IMR-90 (cell line): Measurements from ENCODE around the gene TCP11L1. TPM values are rescaled to one million over a fixed set of nuclear protein-coding genes. Genes with fewer than 3 reads are reported as not detected.

ENCODE experiments used
- ATAC-seq: fragments of 200-7000 bp; cut with Tn5 transposase; 2 replicates; pipeline ENCODE4 v1.9.1; 2020; ENCODE audit warnings: low read depth, mild to moderate bottlenecking, moderate library complexity
- BruUV-seq: library from RNA; stranded (reverse); fragments of 400-500 nt; replicated peaks from 2 replicates; lab custom pipeline; 2021; lab: Mats Ljungman, UMichigan
- CTCF ChIA-PET: fragments of 300-600 bp; formaldehyde crosslinking; extraction: SDS; loops from one replicate; lab custom pipeline; 2021; ENCODE audit warnings: antibody characterized with exemption; lab: Yijun Ruan, JAX
- POLR2A ChIA-PET: fragments of 300-600 bp; sonication (Branson Sonifier 250); formaldehyde crosslinking; loops from one replicate; lab custom pipeline; 2022; ENCODE audit warnings: antibody characterized with exemption; ENCODE audit not compliant: unreplicated experiment; lab: Charles Lee
- DNase-seq: peaks from one replicate; pipeline ENCODE4 v3.0.0; 2013
- H2AFZ ChIP-seq: replicated peaks from 2 replicates; pipeline ENCODE3; 2013; ENCODE audit warnings: low read length, mild to moderate bottlenecking; ENCODE audit not compliant: poor library complexity
- H2AK5ac ChIP-seq: 2 replicates; pipeline ENCODE4 v1.6.1; 2013; ENCODE audit warnings: low read depth, low read length, inconsistent platforms
- H2AK9ac ChIP-seq: replicated peaks from 2 replicates; pipeline ENCODE3; 2013; ENCODE audit warnings: mild to moderate bottlenecking, low read depth, low read length, moderate library complexity; ENCODE audit not compliant: poor library complexity
- H2BK120ac ChIP-seq: 2 replicates; pipeline ENCODE4 v1.6.1; 2013; ENCODE audit warnings: low read depth, low read length, inconsistent platforms
- H2BK15ac ChIP-seq: 3 replicates; pipeline ENCODE4 v1.6.1; 2013; ENCODE audit warnings: low read depth, low read length, inconsistent platforms
- H2BK20ac ChIP-seq: 2 replicates; pipeline ENCODE4 v1.6.1; 2013; ENCODE audit warnings: low read depth, mild to moderate bottlenecking, inconsistent platforms, low read length, moderate library complexity
- H2BK5ac ChIP-seq: 2 replicates; pipeline ENCODE4 v1.6.1; 2013; ENCODE audit warnings: mild to moderate bottlenecking, low read depth, low read length, inconsistent platforms; ENCODE audit not compliant: poor library complexity, severe bottlenecking
- H3K14ac ChIP-seq: replicated peaks from 2 replicates; pipeline ENCODE4 v1.6.1; 2013; ENCODE audit warnings: low read depth, low read length, inconsistent platforms
- H3K18ac ChIP-seq: 2 replicates; pipeline ENCODE4 v1.6.1; 2013; ENCODE audit warnings: low read depth, low read length, control low read depth
- H3K23ac ChIP-seq: 2 replicates; pipeline ENCODE4 v1.6.1; 2013; ENCODE audit warnings: low read depth, low read length, inconsistent platforms
- H3K27ac ChIP-seq: 2 replicates; pipeline ENCODE4 v1.5.1; 2013; ENCODE audit warnings: mild to moderate bottlenecking, control low read depth, low read length; ENCODE audit not compliant: insufficient read depth
- H3K27me3 ChIP-seq: 2 replicates; pipeline ENCODE4 v1.6.1; 2013; ENCODE audit warnings: low read length; ENCODE audit not compliant: control insufficient read depth, insufficient read depth
- H3K36me3 ChIP-seq: 2 replicates; pipeline ENCODE4 v1.6.1; 2013; ENCODE audit warnings: low read length, mixed read lengths; ENCODE audit not compliant: control insufficient read depth, insufficient read depth
- H3K4ac ChIP-seq: 2 replicates; pipeline ENCODE4 v1.6.1; 2013; ENCODE audit warnings: low read depth, low read length, inconsistent platforms
- H3K4me1 ChIP-seq: 2 replicates; pipeline ENCODE4 v1.6.1; 2013; ENCODE audit warnings: low read length, mixed read lengths; ENCODE audit not compliant: control insufficient read depth, insufficient read depth
- H3K4me2 ChIP-seq: 2 replicates; pipeline ENCODE4 v1.6.1; 2013; ENCODE audit warnings: low read depth, mild to moderate bottlenecking, control low read depth, low read length, moderate library complexity
- H3K4me3 ChIP-seq: 2 replicates; pipeline ENCODE4 v1.5.1; 2013; ENCODE audit warnings: low read depth, mild to moderate bottlenecking, control low read depth, low read length, moderate library complexity; ENCODE audit not compliant: insufficient read depth
- H3K56ac ChIP-seq: 2 replicates; pipeline ENCODE4 v1.6.1; 2013; ENCODE audit warnings: low read length, inconsistent platforms; ENCODE audit not compliant: insufficient read depth; ENCODE audit errors: extremely low read depth
- H3K79me1 ChIP-seq, 2 experiments: 2 replicates each; pipeline ENCODE4 v1.6.1; 2013; ENCODE audit warnings: low read length in 2 of 2, inconsistent platforms in 1 of 2, low read depth in 1 of 2
- H3K9ac ChIP-seq: 2 replicates; pipeline ENCODE4 v1.6.1; 2013; ENCODE audit warnings: low read depth, low read length, control low read depth
- H3K9me1 ChIP-seq: 2 replicates; pipeline ENCODE4 v1.6.1; 2013; ENCODE audit warnings: low read length, inconsistent platforms; ENCODE audit not compliant: insufficient read depth
- H3K9me3 ChIP-seq: 2 replicates; pipeline ENCODE4 v1.6.1; 2013; ENCODE audit warnings: low read length; ENCODE audit not compliant: control insufficient read depth, insufficient read depth
- H4K20me1 ChIP-seq: 2 replicates; pipeline ENCODE4 v1.6.1; 2013; ENCODE audit warnings: low read length, inconsistent platforms; ENCODE audit not compliant: insufficient read depth
- H4K5ac ChIP-seq: 2 replicates; pipeline ENCODE4 v1.6.1; 2013; ENCODE audit warnings: mild to moderate bottlenecking, low read depth, low read length, control low read depth
- H4K8ac ChIP-seq, 2 experiments: 2 replicates each; pipeline ENCODE4 v1.6.1; 2013; ENCODE audit warnings: low read depth in 2 of 2, low read length in 2 of 2, control low read depth in 1 of 2, inconsistent platforms in 1 of 2
- H4K91ac ChIP-seq: 2 replicates; pipeline ENCODE4 v1.6.1; 2013; ENCODE audit warnings: low read depth, low read length, inconsistent platforms; ENCODE audit not compliant: insufficient read depth
- CEBPB ChIP-seq: IDR thresholded peaks from 2 replicates; pipeline ENCODE4 v1.6.1; 2012; ENCODE audit warnings: low read depth, low read length, improper control_type of control experiment
- CHD1 ChIP-seq: IDR thresholded peaks from 2 replicates; pipeline ENCODE4 v1.6.1; 2012; ENCODE audit warnings: low read depth, low read length, improper control_type of control experiment
- FOS ChIP-seq: fragments of 150-350 bp; IDR thresholded peaks from 2 replicates; pipeline ENCODE4 v1.6.1; 2016; ENCODE audit warnings: low read depth, low read length
- MAZ ChIP-seq: IDR thresholded peaks from 2 replicates; pipeline ENCODE4 v1.6.1; 2012; ENCODE audit warnings: low read depth, mild to moderate bottlenecking, low read length, improper control_type of control experiment, moderate library complexity, borderline replicate concordance
- MXI1 ChIP-seq: IDR thresholded peaks from 2 replicates; pipeline ENCODE4 v1.6.1; 2012; ENCODE audit warnings: low read depth, mild to moderate bottlenecking, low read length, moderate library complexity, borderline replicate concordance
- NFE2L2 ChIP-seq: fragments of 150-350 bp; IDR thresholded peaks from 2 replicates; pipeline ENCODE4 v1.6.1; 2016; ENCODE audit warnings: low read depth, mild to moderate bottlenecking, low read length
- POLR2A ChIP-seq: IDR thresholded peaks from 2 replicates; pipeline ENCODE4 v1.6.1; 2012; ENCODE audit warnings: mild to moderate bottlenecking, low read depth, low read length
- RCOR1 ChIP-seq: IDR thresholded peaks from 2 replicates; pipeline ENCODE4 v1.6.1; 2012; ENCODE audit warnings: mild to moderate bottlenecking, low read length, improper control_type of control experiment; ENCODE audit not compliant: insufficient replicate concordance
- RFX5 ChIP-seq: IDR thresholded peaks from 2 replicates; pipeline ENCODE4 v1.8.0; 2012; ENCODE audit warnings: low read depth, mild to moderate bottlenecking, low read length, moderate library complexity
- SMC3 ChIP-seq: fragments of 150-350 bp; IDR thresholded peaks from 2 replicates; pipeline ENCODE4 v1.6.1; 2016; ENCODE audit warnings: low read depth, mild to moderate bottlenecking, antibody characterized with exemption, low read length, moderate library complexity
- dilution Hi-C: fragments of 300-500 bp; cut with HindIII; formaldehyde crosslinking; loops from one replicate; pipeline ENCODE4 v1.14.3; 2018; ENCODE audit warnings: low sequenced_read_pairs; ENCODE audit not compliant: unreplicated experiment
- in situ Hi-C: fragments of 300-500 bp; cut with MboI; formaldehyde crosslinking; loops from 3 replicates; pipeline ENCODE4 v1.14.3; 2019; ENCODE audit warnings: low sequenced_read_pairs, inconsistent platforms, mixed read lengths
- intact Hi-C: fragments of 100-400 bp; cut with micrococcal nuclease; formaldehyde crosslinking; loops from 2 replicates; pipeline ENCODE4 v1.10.0; 2022
- polyA plus RNA-seq, 3 experiments: library from polyadenylated mRNA; depleted of rRNA; stranded (reverse); fragments of >200 nt; gene quantifications; 2 replicates each; pipeline ENCODE4 v1.2.3, GENCODE V29; 2012; ENCODE audit warnings: low replicate concordance in 1 of 3
- total RNA-seq: library from RNA; depleted of rRNA; stranded (reverse); fragments of >200 nt; gene quantifications from 2 replicates; pipeline ENCODE4 v1.2.3, GENCODE V29; 2012
- TF ChIP-seq, protein P1 (sequence below): fragments of 150-350 bp; IDR thresholded peaks from 2 replicates; pipeline ENCODE4 v1.6.1; 2016; ENCODE audit warnings: low read depth, mild to moderate bottlenecking, low read length, moderate library complexity, borderline replicate concordance
- TF ChIP-seq, protein P2 (sequence below): conservative IDR thresholded peaks from 2 replicates; pipeline ENCODE4 v1.5.1; 2012; ENCODE audit warnings: mild to moderate bottlenecking, low read depth, low read length, improper control_type of control experiment
- TF ChIP-seq, protein P3 (sequence below): fragments of 150-350 bp; IDR thresholded peaks from 2 replicates; pipeline ENCODE4 v1.6.1; 2017; ENCODE audit warnings: mild to moderate bottlenecking, antibody characterized with exemption, low read length, low read depth

Gene TCP11L1
- total and polyA plus RNA-seq, 2 of the 4 experiments (the other 2 are of a cell fraction), result 13.9 to 17.4 TPM

DNA sequence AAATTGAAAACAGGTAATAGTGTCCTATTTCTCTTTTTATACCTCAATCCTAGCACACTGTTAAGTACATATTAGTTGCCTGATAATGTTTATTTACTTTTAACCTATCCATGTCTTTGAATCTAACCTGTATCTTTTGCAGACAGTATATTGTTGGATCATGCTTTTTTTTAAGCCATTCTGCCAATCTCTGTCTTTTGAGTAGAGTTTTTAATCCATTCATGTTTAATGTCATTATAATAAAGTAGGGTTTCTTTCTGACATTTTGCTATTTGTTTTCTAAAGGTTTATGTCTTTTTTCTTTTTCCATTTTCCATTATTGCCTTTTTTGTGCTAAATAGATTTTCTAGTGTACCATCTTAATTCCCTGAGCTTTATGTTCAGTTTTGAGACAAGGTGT is 47.5 kb upstream of the TCP11L1 start:
- H3K14ac ChIP-seq, result no peak overlapping the region
- H3K79me1 ChIP-seq, result no peaks in the 10 kb centered on the region
- no peak overlapping the region for H3K9ac ChIP-seq
- H3K4me1 ChIP-seq, result no peaks in the 10 kb centered on the region
- no peak overlapping the region for H4K5ac ChIP-seq
- no peak overlapping the region for H2AFZ ChIP-seq
- no peak overlapping the region for H4K8ac ChIP-seq
- H3K56ac ChIP-seq, result no peak overlapping the region
- H3K4ac ChIP-seq, result no peak overlapping the region
- H3K23ac ChIP-seq, result no peak overlapping the region
- H3K18ac ChIP-seq, result no peak overlapping the region
- no peak for DNase-seq
- H3K9me3 ChIP-seq, result peaks cover 4% of the 10 kb centered on the region
- no peak overlapping the region for H3K4me3 ChIP-seq
- H2BK20ac ChIP-seq, result no peak overlapping the region
- no peak overlapping the region for H3K4me2 ChIP-seq
- ATAC-seq, result no peak
- H3K9me1 ChIP-seq, result no peaks in the 10 kb centered on the region
- H3K27me3 ChIP-seq, result no peaks in the 10 kb centered on the region
- no peak overlapping the region for H3K27ac ChIP-seq
- in situ Hi-C loops (no loop called here), intact Hi-C loops (no loop called here), dilution Hi-C loops (no loop called here)
- no TSS peak for BruUV-seq
- no peak overlapping the region for H2BK5ac ChIP-seq
- H4K91ac ChIP-seq, result no peak overlapping the region
- no peak overlapping the region for H2AK5ac ChIP-seq
- TF ChIP-seq MXI1 (no peak), CHD1 (no peak), NFE2L2 (no peak), FOS (no peak), MAZ (no peak), POLR2A (no peak), RFX5 (no peak), CEBPB (no peak), SMC3 (no peak), RCOR1 (no peak)
- TF ChIP-seq, protein P1, sequence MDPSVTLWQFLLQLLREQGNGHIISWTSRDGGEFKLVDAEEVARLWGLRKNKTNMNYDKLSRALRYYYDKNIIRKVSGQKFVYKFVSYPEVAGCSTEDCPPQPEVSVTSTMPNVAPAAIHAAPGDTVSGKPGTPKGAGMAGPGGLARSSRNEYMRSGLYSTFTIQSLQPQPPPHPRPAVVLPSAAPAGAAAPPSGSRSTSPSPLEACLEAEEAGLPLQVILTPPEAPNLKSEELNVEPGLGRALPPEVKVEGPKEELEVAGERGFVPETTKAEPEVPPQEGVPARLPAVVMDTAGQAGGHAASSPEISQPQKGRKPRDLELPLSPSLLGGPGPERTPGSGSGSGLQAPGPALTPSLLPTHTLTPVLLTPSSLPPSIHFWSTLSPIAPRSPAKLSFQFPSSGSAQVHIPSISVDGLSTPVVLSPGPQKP, result no peak
- TF ChIP-seq, protein P2, sequence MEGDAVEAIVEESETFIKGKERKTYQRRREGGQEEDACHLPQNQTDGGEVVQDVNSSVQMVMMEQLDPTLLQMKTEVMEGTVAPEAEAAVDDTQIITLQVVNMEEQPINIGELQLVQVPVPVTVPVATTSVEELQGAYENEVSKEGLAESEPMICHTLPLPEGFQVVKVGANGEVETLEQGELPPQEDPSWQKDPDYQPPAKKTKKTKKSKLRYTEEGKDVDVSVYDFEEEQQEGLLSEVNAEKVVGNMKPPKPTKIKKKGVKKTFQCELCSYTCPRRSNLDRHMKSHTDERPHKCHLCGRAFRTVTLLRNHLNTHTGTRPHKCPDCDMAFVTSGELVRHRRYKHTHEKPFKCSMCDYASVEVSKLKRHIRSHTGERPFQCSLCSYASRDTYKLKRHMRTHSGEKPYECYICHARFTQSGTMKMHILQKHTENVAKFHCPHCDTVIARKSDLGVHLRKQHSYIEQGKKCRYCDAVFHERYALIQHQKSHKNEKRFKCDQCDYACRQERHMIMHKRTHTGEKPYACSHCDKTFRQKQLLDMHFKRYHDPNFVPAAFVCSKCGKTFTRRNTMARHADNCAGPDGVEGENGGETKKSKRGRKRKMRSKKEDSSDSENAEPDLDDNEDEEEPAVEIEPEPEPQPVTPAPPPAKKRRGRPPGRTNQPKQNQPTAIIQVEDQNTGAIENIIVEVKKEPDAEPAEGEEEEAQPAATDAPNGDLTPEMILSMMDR, result no peak
- TF ChIP-seq, protein P3, sequence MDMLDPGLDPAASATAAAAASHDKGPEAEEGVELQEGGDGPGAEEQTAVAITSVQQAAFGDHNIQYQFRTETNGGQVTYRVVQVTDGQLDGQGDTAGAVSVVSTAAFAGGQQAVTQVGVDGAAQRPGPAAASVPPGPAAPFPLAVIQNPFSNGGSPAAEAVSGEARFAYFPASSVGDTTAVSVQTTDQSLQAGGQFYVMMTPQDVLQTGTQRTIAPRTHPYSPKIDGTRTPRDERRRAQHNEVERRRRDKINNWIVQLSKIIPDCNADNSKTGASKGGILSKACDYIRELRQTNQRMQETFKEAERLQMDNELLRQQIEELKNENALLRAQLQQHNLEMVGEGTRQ, result no peak
- no peaks in the 10 kb centered on the region for H3K36me3 ChIP-seq
- POLR2A ChIA-PET, result no interaction called here
- H2AK9ac ChIP-seq, result no peak overlapping the region
- no peak overlapping the region for H2BK15ac ChIP-seq
- no peak overlapping the region for H2BK120ac ChIP-seq
- no peaks in the 10 kb centered on the region for H4K20me1 ChIP-seq
- CTCF ChIA-PET, result no interaction called here
